GM12878 (cell line): ENCODE data around the gene ITPR3. TPM values are rescaled to one million over a fixed set of nuclear protein-coding genes. Genes with fewer than 3 reads are reported as not detected.

ENCODE experiments used
- ATAC-seq: fragments of 200-7000 bp; cut with Tn5 transposase; 3 replicates; pipeline ENCODE4 v1.9.1; 2020; ENCODE audit warnings: mild to moderate bottlenecking, moderate library complexity
- BruUV-seq: library from RNA; stranded (reverse); fragments of 400-500 nt; replicated peaks from 2 replicates; lab custom pipeline; 2021; lab: Mats Ljungman, UMichigan
- CTCF ChIA-PET: fragments of 300-600 bp; sonication (Branson Sonifier 250); formaldehyde crosslinking; extraction: SDS; loops from one replicate; lab custom pipeline; 2021; ENCODE audit warnings: inconsistent platforms; lab: Yijun Ruan, JAX
- POLR2A ChIA-PET: fragments of 350-600 bp; formaldehyde crosslinking; extraction: SDS; loops from one replicate; lab custom pipeline; 2021; ENCODE audit warnings: inconsistent platforms; lab: Charles Lee
- RAD21 ChIA-PET: fragments of 300-600 bp; sonication (Branson Sonifier 250); formaldehyde crosslinking; loops from one replicate; lab custom pipeline; 2023; ENCODE audit warnings: antibody characterized with exemption; ENCODE audit not compliant: unreplicated experiment; lab: Charles Lee
- SMC1A ChIA-PET: fragments of 300-600 bp; sonication (Branson Sonifier 250); formaldehyde crosslinking; loops from one replicate; lab custom pipeline; 2023; ENCODE audit not compliant: unreplicated experiment, uncharacterized antibody; lab: Charles Lee
- DNase-seq: peaks from one replicate; pipeline ENCODE4 v3.0.0-alpha.2; 2011; ENCODE audit warnings: low read depth, low spot score
- FAIRE-seq: peaks from 3 replicates; lab custom pipeline; 2011; peaks lifted over from hg19 to GRCh38; lab: Jason Lieb, UNC
- H2AFZ ChIP-seq: 2 replicates; pipeline ENCODE4 v1.6.0; 2011; ENCODE audit warnings: low read depth, low read length, control low read depth; ENCODE audit not compliant: control insufficient read depth
- H3K27ac ChIP-seq: 2 replicates; pipeline ENCODE4 v1.5.1; 2011; ENCODE audit warnings: control low read depth; ENCODE audit not compliant: control insufficient read depth, insufficient read depth
- H3K27me3 ChIP-seq, 2 experiments: replicated peaks in 1 of 2; 2 replicates each; pipeline versions ENCODE4 v1.6.0 to v1.6.1; 2011; ENCODE audit warnings: low read length in 1 of 2; ENCODE audit not compliant: control insufficient read depth in 2 of 2, insufficient read depth in 2 of 2
- H3K36me3 ChIP-seq, 2 experiments: 2 replicates each; pipeline ENCODE4 v1.5.1; 2011; ENCODE audit warnings: low read length in 1 of 2; ENCODE audit not compliant: control insufficient read depth in 2 of 2, insufficient read depth in 2 of 2
- H3K4me1 ChIP-seq: 2 replicates; pipeline ENCODE4 v1.6.1; 2011; ENCODE audit warnings: mild to moderate bottlenecking, low read length, moderate library complexity, mixed read lengths; ENCODE audit not compliant: control insufficient read depth, insufficient read depth
- H3K4me2 ChIP-seq: 2 replicates; pipeline ENCODE4 v1.6.0; 2011; ENCODE audit warnings: control low read depth; ENCODE audit not compliant: control insufficient read depth, insufficient read depth
- H3K4me3 ChIP-seq: fragments of 200-600 bp; sonication (generic); 2 replicates; pipeline ENCODE4 v1.5.1; 2016
- H3K79me2 ChIP-seq: 2 replicates; pipeline ENCODE4 v1.6.0; 2011; ENCODE audit warnings: low read length; ENCODE audit not compliant: control insufficient read depth, insufficient read depth
- H3K9ac ChIP-seq: 2 replicates; pipeline ENCODE4 v1.8.0; 2011; ENCODE audit warnings: low read length, control low read depth, mixed read lengths; ENCODE audit not compliant: control insufficient read depth, insufficient read depth
- H3K9me3 ChIP-seq: replicated peaks from 3 replicates; pipeline ENCODE4 v1.5.1; 2011; ENCODE audit warnings: mild to moderate bottlenecking, low read length; ENCODE audit not compliant: control insufficient read depth, insufficient read depth
- H4K20me1 ChIP-seq: 2 replicates; pipeline ENCODE4 v1.6.0; 2011; ENCODE audit not compliant: control insufficient read depth, insufficient read depth
- CBFB ChIP-seq: IDR thresholded peaks from 2 replicates; pipeline ENCODE4 v1.6.1; 2016; ENCODE audit warnings: antibody characterized with exemption, low read depth
- EED ChIP-seq: sonication (generic); IDR thresholded peaks from 2 replicates; pipeline ENCODE4 v1.6.1; 2016; ENCODE audit warnings: antibody characterized with exemption, low read depth
- NBN ChIP-seq: fragments of 450-650 bp; IDR thresholded peaks from 2 replicates; pipeline ENCODE4 v1.6.1; 2016
- NFYB ChIP-seq: IDR thresholded peaks from 2 replicates; pipeline ENCODE4 v1.6.1; 2011; ENCODE audit warnings: low read depth, mild to moderate bottlenecking, low read length, improper control_type of control experiment, moderate library complexity; ENCODE audit not compliant: insufficient read depth
- SMAD5 ChIP-seq: IDR thresholded peaks from 2 replicates; pipeline ENCODE4 v1.6.1; 2016; ENCODE audit warnings: antibody characterized with exemption, low read depth
- ZNF207 ChIP-seq: fragments of 450-650 bp; IDR thresholded peaks from 2 replicates; pipeline ENCODE4 v1.6.1; 2014; ENCODE audit warnings: antibody characterized with exemption, mild to moderate bottlenecking, borderline replicate concordance
- WGBS: methylation state at CpG from one replicate; pipeline ENCODE4 v1.1.6; 2016; ENCODE audit warnings: low lambda C conversion rate; ENCODE audit not compliant: insufficient replicate concordance, insufficient coverage; ENCODE audit errors: missing lambda C conversion rate; 5-methylcytosine and 5-hydroxymethylcytosine counted together
- in situ Hi-C: fragments of 300-500 bp; cut with MboI; formaldehyde crosslinking; loops from 9 replicates; pipeline ENCODE4 v1.14.3; 2018; ENCODE audit warnings: mixed read lengths
- intact Hi-C: fragments of 100-400 bp; cut with micrococcal nuclease; formaldehyde crosslinking; loops from one replicate; pipeline ENCODE4 v1.14.2; 2022; ENCODE audit not compliant: unreplicated experiment
- polyA plus RNA-seq, 11 experiments: library from polyadenylated mRNA; depleted of rRNA in 4 of 11; unstranded in 6 of 11; stranded (reverse) in 5 of 11; fragments of >200 nt; fragmentation: Nextera tagmentation in 4 of 11; fragmentation: Illumina TruSeq in 1 of 11; extraction: Ambion mirVana in 4 of 11; extraction: Trizol in 1 of 11; gene quantifications; 1 replicate in 1 of 11; 2 replicates in 10 of 11; pipeline versions ENCODE4 v1.2.1 to v1.2.3, GENCODE V29; 2011 to 2016; ENCODE audit warnings: inconsistent platforms in 2 of 11, missing spikeins in 2 of 11, low read depth in 1 of 11
- total RNA-seq, 4 experiments: library from RNA; depleted of rRNA in 3 of 4; stranded (reverse); fragments of >200 nt in 3 of 4; fragmentation: Illumina TruSeq in 1 of 4; extraction: Trizol in 1 of 4; gene quantifications; 2 replicates each; pipeline versions ENCODE4 v1.2.1 to v1.2.3, GENCODE V29; 2013 to 2021
- TF ChIP-seq, protein P1 (sequence below): fragments of 450-650 bp; IDR thresholded peaks from 2 replicates; pipeline ENCODE4 v1.6.1; 2017; ENCODE audit warnings: mild to moderate bottlenecking, moderate library complexity
- TF ChIP-seq, protein P2 (sequence below): fragments of 450-650 bp; IDR thresholded peaks from 2 replicates; pipeline ENCODE4 v1.6.1; 2014; ENCODE audit warnings: mild to moderate bottlenecking

ITPR3 gene
- total and polyA plus RNA-seq, 10 of the 15 experiments (the other 5 are each of a cell fraction or from before 2014, with no cell fraction given), result 0.32 to 34.0 (median 11.9) TPM

DNA sequence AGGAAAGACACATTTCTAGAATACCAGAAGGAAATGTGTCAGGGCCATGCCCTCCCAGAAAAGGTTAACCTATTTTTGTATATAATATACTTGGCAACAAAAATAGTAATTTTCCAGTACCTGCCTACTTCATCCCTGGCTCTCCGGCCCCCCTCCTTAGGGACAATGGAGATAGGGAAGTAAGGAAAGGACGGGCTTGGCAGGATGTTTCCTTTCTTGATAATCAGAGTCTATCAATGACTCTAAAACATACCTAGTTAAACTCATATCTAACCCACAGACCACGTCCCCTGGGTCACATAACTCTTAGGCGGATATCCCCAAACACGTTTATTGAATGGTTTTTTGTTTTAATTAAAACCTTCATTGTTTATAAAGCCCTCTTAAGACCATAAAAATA, 78.6 kb downstream of the ITPR3 start:
- Histone ChIP-seq H3K36me3 (peaks cover 16 to 29% of the 10 kb centered on the region in 2 experiments), H3K4me3 (no peak overlapping the region), H4K20me1 (no peaks in the 10 kb centered on the region; the same call in 1 of the 2 replicates)
- RAD21 ChIA-PET, result interaction anchor here (1.2 to 1.8 kb wide), 7 partner anchors 11 to 113 kb away, joined by 3 to 14 read pairs (median 6); partner anchors contain the start of gene UQCC2
- CTCF ChIA-PET, result interaction anchor here (0.7 to 4.3 kb wide), 18 partner anchors 8 to 131 kb away, joined by 3 to 110 read pairs (median 6); partner anchors contain the start of genes BAK1 and UQCC2
- SMC1A ChIA-PET, result interaction anchor here (1.1 to 3.8 kb wide), 9 partner anchors 11 to 119 kb away, joined by 3 to 29 read pairs (median 11); partner anchors contain the start of genes ITPR3 and UQCC2
- WGBS, result 16% methylated on average over 5 of the region's 5 CpGs
- no peak for ATAC-seq
- TF ChIP-seq EED, result peak; percentile 50; the same call in 1 of the 2 replicates
- TF ChIP-seq NFYB, result no peak
- TF ChIP-seq, all 136 proteins: peak for 1
- intact Hi-C loops, result loop anchor here (1.0 kb wide), 2 partner anchors 110 to 114 kb away; no protein-coding TSS in a partner anchor
- Histone ChIP-seq H3K27me3 (no peaks in the 10 kb centered on the region), H3K4me1 (peaks cover 20% of the 10 kb centered on the region), H2AFZ (no peak overlapping the region), H3K4me2 (no peak overlapping the region), H3K9me3 (no peaks in the 10 kb centered on the region), H3K9ac (no peak overlapping the region; the same call in 1 of the 2 replicates), H3K27ac (peak overlapping the region; percentile 24; the same call in 1 of the 2 replicates), H3K79me2 (no peaks in the 10 kb centered on the region)
- in situ Hi-C loops, result loop anchor here (5.0 kb wide), 1 partner anchor 112 kb away; no protein-coding TSS in a partner anchor
- POLR2A ChIA-PET, result interaction anchor here (2.3 kb wide), 1 partner anchor 12 kb away, joined by 6 read pairs; the partner anchor contains the start of gene UQCC2
- no TSS peak for BruUV-seq
- FAIRE-seq (no peak), DNase-seq (no peak)

DNA sequence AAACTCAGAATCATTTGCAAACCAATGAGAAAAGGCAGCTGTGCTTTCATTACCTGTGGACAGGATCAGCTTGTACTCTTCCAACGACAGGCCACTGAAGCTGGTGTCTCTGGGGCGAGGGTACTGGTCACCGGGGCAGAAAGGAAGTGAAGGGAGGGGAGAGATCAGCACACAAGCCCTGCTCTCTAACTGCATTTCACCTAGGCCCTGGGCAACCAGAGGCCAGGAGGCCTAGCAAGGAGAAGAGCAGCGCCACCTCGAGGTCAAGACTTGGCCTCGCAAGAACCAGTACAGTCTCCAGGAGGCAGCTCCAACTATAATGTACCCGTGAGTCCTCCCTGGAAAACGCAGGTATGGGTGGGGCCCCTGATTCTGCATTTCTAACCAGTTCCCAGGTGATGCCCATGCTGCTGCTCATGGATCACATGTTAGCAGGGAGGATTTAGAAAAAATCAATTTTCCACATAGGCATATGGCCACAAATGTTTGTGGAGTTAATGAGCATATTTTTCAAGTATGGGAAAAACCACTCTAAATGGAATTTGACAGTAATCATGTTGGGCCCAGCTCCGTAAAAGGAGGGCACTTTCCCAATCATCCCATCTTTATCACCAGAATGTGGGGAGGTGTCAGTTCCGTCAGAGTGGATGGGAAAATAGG, 79.4 kb downstream of the ITPR3 start:
- no TSS peak for BruUV-seq
- TF ChIP-seq ZNF207, result no peak
- no peak for TF ChIP-seq CBFB
- TF ChIP-seq, protein P1, sequence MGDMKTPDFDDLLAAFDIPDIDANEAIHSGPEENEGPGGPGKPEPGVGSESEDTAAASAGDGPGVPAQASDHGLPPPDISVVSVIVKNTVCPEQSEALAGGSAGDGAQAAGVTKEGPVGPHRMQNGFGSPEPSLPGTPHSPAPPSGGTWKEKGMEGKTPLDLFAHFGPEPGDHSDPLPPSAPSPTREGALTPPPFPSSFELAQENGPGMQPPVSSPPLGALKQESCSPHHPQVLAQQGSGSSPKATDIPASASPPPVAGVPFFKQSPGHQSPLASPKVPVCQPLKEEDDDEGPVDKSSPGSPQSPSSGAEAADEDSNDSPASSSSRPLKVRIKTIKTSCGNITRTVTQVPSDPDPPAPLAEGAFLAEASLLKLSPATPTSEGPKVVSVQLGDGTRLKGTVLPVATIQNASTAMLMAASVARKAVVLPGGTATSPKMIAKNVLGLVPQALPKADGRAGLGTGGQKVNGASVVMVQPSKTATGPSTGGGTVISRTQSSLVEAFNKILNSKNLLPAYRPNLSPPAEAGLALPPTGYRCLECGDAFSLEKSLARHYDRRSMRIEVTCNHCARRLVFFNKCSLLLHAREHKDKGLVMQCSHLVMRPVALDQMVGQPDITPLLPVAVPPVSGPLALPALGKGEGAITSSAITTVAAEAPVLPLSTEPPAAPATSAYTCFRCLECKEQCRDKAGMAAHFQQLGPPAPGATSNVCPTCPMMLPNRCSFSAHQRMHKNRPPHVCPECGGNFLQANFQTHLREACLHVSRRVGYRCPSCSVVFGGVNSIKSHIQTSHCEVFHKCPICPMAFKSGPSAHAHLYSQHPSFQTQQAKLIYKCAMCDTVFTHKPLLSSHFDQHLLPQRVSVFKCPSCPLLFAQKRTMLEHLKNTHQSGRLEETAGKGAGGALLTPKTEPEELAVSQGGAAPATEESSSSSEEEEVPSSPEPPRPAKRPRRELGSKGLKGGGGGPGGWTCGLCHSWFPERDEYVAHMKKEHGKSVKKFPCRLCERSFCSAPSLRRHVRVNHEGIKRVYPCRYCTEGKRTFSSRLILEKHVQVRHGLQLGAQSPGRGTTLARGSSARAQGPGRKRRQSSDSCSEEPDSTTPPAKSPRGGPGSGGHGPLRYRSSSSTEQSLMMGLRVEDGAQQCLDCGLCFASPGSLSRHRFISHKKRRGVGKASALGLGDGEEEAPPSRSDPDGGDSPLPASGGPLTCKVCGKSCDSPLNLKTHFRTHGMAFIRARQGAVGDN, result 0 out of 2 replicates have a peak, but pooled peaks have one; percentile 14
- TF ChIP-seq NBN, result 0 out of 2 replicates have a peak, but pooled peaks have one; percentile 41
- no peak for TF ChIP-seq SMAD5
- TF ChIP-seq, protein P2, sequence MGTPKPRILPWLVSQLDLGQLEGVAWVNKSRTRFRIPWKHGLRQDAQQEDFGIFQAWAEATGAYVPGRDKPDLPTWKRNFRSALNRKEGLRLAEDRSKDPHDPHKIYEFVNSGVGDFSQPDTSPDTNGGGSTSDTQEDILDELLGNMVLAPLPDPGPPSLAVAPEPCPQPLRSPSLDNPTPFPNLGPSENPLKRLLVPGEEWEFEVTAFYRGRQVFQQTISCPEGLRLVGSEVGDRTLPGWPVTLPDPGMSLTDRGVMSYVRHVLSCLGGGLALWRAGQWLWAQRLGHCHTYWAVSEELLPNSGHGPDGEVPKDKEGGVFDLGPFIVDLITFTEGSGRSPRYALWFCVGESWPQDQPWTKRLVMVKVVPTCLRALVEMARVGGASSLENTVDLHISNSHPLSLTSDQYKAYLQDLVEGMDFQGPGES, result 0 out of 2 replicates have a peak, but pooled peaks have one; percentile 23

More for the DNA sequence above, 79.4 kb downstream of the ITPR3 start:
- ChIA-PET POLR2A (interaction anchor here (1.2 to 2.3 kb wide), 2 partner anchors 11 to 110 kb away, joined by 6 read pairs; partner anchors contain the start of gene UQCC2), RAD21 (interaction anchor here (0.7 to 1.8 kb wide), 10 partner anchors 11 to 122 kb away, joined by 3 to 14 read pairs (median 5); partner anchors contain the start of gene UQCC2), SMC1A (interaction anchor here (1.1 to 3.8 kb wide), 10 partner anchors 11 to 119 kb away, joined by 3 to 29 read pairs (median 8); partner anchors contain the start of genes ITPR3 and UQCC2), CTCF (interaction anchor here (0.7 to 4.3 kb wide), 28 partner anchors 8 to 275 kb away, joined by 3 to 110 read pairs (median 4); partner anchors contain the start of genes BAK1 and UQCC2)
- ATAC-seq (peak; percentile 94), FAIRE-seq (peak; percentile 59), DNase-seq (no peak)
- in situ Hi-C loops, result loop anchor here (5.0 kb wide), 1 partner anchor 113 kb away; no protein-coding TSS in a partner anchor
- Histone ChIP-seq H4K20me1 (no peaks in the 10 kb centered on the region; the same call in 1 of the 2 replicates), H3K36me3 (peaks cover 8 to 25% of the 10 kb centered on the region in 2 experiments), H2AFZ (no peak overlapping the region; the same call in 1 of the 2 replicates), H3K4me1 (peaks cover 20% of the 10 kb centered on the region), H3K9me3 (no peaks in the 10 kb centered on the region), H3K9ac (peak overlapping the region; percentile 35), H3K4me2 (0 out of 2 replicates have a peak overlapping the region, but pooled peaks have one; percentile 7), H3K79me2 (no peaks in the 10 kb centered on the region), H3K27ac (peak overlapping the region; percentile 24), H3K4me3 (no peak overlapping the region), H3K27me3 (no peaks in the 10 kb centered on the region)
- intact Hi-C loops, result loop anchor here (1.0 kb wide), 2 partner anchors 111 to 115 kb away; no protein-coding TSS in a partner anchor
- WGBS, result 19% methylated on average over 10 of the region's 10 CpGs
